Ovary (tissue), 3 donors: ENCODE measurements around the gene PMFBP1.

ENCODE experiments used
- POLR2A ChIP-seq: fragments of 450-650 bp; IDR thresholded peaks from one replicate; pipeline ENCODE4 v1.6.1; 2017; ENCODE audit warnings: antibody characterized with exemption, mild to moderate bottlenecking, moderate library complexity
- TF ChIP-seq, protein P1 (sequence below), 3 donors: fragments of 450-650 bp in 2 of 3; fragments of 200-600 bp in 1 of 3; IDR thresholded peaks; one replicate each; pipeline versions ENCODE4 v1.5.1 to v1.8.0; 2016 to 2022; ENCODE audit warnings: antibody characterized with exemption in 3 of 3, mild to moderate bottlenecking in 1 of 3
- donor health status: DM: no; HTN: no; CAD: no.

DNA sequence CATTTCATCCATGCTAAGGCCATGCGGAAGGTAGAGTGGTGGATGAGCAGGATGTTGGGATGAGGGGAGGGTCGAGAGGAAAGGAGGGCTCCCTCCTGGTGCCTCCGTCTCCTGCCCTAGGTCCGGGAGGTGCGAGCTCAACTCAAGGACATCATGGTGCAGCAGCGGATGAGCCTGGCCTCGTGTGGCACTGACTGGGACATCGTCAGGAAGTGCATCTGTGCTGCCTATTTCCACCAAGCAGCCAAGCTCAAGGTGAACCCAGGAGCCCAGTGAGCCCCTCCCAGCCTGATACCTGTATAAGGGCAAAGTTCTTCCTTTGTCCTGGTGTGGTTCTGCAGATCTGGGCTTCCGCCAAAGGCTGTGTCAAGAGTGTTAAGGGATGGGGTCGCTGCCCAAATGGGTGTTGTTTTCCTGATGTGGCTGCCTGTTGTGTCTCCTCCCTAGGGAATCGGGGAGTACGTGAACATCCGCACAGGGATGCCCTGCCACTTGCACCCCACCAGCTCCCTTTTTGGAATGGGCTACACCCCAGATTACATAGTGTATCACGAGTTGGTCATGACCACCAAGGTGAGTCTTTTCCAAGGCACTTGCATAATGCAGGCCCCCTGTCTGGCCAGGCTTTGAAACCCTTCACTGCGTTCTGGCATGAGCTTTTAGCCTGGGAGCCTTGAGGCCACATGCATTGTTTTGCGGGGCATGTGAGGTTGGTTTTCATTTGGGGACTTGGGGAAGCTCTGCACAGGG is 63.4 kb downstream of the PMFBP1 start:
- no peak for TF ChIP-seq POLR2A
- TF ChIP-seq, protein P1, sequence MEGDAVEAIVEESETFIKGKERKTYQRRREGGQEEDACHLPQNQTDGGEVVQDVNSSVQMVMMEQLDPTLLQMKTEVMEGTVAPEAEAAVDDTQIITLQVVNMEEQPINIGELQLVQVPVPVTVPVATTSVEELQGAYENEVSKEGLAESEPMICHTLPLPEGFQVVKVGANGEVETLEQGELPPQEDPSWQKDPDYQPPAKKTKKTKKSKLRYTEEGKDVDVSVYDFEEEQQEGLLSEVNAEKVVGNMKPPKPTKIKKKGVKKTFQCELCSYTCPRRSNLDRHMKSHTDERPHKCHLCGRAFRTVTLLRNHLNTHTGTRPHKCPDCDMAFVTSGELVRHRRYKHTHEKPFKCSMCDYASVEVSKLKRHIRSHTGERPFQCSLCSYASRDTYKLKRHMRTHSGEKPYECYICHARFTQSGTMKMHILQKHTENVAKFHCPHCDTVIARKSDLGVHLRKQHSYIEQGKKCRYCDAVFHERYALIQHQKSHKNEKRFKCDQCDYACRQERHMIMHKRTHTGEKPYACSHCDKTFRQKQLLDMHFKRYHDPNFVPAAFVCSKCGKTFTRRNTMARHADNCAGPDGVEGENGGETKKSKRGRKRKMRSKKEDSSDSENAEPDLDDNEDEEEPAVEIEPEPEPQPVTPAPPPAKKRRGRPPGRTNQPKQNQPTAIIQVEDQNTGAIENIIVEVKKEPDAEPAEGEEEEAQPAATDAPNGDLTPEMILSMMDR (IDR thresholded peaks at IDR 0.05), result no peak
